ELF-1 (cell line): Measurements from ENCODE around the gene PDE11A.

ENCODE experiments used
- DNase-seq: peaks from one replicate; pipeline ENCODE4 v3.0.0-alpha.2; 2016; ENCODE audit warnings: low read depth, low spot score

The PDE11A gene

GRCh38 chr2:177631680-177632079 is 440.9 kb downstream of the PDE11A start:
- no peak for DNase-seq

GRCh38 chr2:177629357-177630024 is 443.1 kb downstream of the PDE11A start:
- DNase-seq, result no peak

GRCh38 chr2:177628831-177629230 is 443.7 kb downstream of the PDE11A start:
- DNase-seq, result no peak

- DNase-seq, result no peak
These were observed 446.6 kb downstream of the PDE11A start for GRCh38 chr2:177625744-177626650.

GRCh38 chr2:177622521-177622920 is 450.1 kb downstream of the PDE11A start:
- DNase-seq, result no peak

GRCh38 chr2:177619986-177620385 is 452.6 kb downstream of the PDE11A start:
- DNase-seq, result no peak

GRCh38 chr2:177619461-177619860 is 453.1 kb downstream of the PDE11A start:
- DNase-seq, result no peak

- DNase-seq, result peak; percentile 91
These were observed 454.0 kb downstream of the PDE11A start for GRCh38 chr2:177618255-177619253.

GRCh38 chr2:177617849-177618248 is 454.7 kb downstream of the PDE11A start:
- DNase-seq, result no peak

GRCh38 chr2:177616731-177617130 is 455.8 kb downstream of the PDE11A start:
- no peak for DNase-seq

- DNase-seq, result no peak
These were observed 456.5 kb downstream of the PDE11A start for GRCh38 chr2:177616066-177616465.

- DNase-seq, result no peak
These were observed 459.9 kb downstream of the PDE11A start for GRCh38 chr2:177612659-177613058.

- no peak for DNase-seq
These were observed 461.2 kb downstream of the PDE11A start for GRCh38 chr2:177611310-177611886.

- DNase-seq, result no peak
These were observed 461.8 kb downstream of the PDE11A start for GRCh38 chr2:177610813-177611212.

- DNase-seq, result no peak
These were observed 465.9 kb downstream of the PDE11A start for GRCh38 chr2:177606636-177607035.

GRCh38 chr2:177604271-177605065 is 468.1 kb downstream of the PDE11A start:
- peak; percentile 58 for DNase-seq

GRCh38 chr2:177603768-177604167 is 468.8 kb downstream of the PDE11A start:
- DNase-seq, result no peak

- DNase-seq, result no peak
These were observed 469.4 kb downstream of the PDE11A start for GRCh38 chr2:177603181-177603580.

GRCh38 chr2:177602611-177603164 is 469.9 kb downstream of the PDE11A start:
- no peak for DNase-seq

GRCh38 chr2:177600917-177601316 is 471.7 kb downstream of the PDE11A start:
- no peak for DNase-seq
